A549 (cell line): ENCODE results near the gene SYK.

Experiments used
- CEBPB ChIP-seq, 2 experiments: fragments of >200 bp in 1 of 2; sonication (Bioruptor Twin) in 1 of 2; formaldehyde crosslinking in 1 of 2; IDR thresholded peaks; 2 replicates each; pipeline ENCODE4 v1.6.1; 2012 to 2016
- CHD2 ChIP-seq: fragments of 150-350 bp; IDR thresholded peaks from 2 replicates; pipeline ENCODE4 v1.6.1; 2014; ENCODE audit warnings: low read length; ENCODE audit not compliant: partially characterized antibody
- CTCF ChIP-seq: fragments of >200 bp; sonication (Bioruptor Twin); formaldehyde crosslinking; IDR thresholded peaks from 3 replicates; pipeline ENCODE4 v1.5.1; 2016
- EP300 ChIP-seq, 2 experiments: fragments of >200 bp; sonication (Bioruptor Twin); formaldehyde crosslinking; IDR thresholded peaks; 2 replicates in 1 of 2; 3 replicates in 1 of 2; pipeline ENCODE4 v1.6.1; 2016 to 2017
- JUNB ChIP-seq: fragments of >200 bp; sonication (Bioruptor Twin); formaldehyde crosslinking; IDR thresholded peaks from 2 replicates; pipeline ENCODE4 v1.6.1; 2016
- NFE2L2 ChIP-seq: fragments of 150-350 bp; conservative IDR thresholded peaks from 2 replicates; pipeline ENCODE4 v1.6.1; 2014; ENCODE audit warnings: low read length
- NPAS2 ChIP-seq: fragments of 250-450 bp; sonication (Bioruptor Pico); IDR thresholded peaks from 2 replicates; pipeline ENCODE4 v1.8.0; 2022; ENCODE audit warnings: mild to moderate bottlenecking, moderate library complexity, borderline replicate concordance
- POLR2A ChIP-seq: IDR thresholded peaks from 2 replicates; pipeline ENCODE4 v1.6.1; 2012; ENCODE audit warnings: mild to moderate bottlenecking, low read length
- POLR2AphosphoS2 ChIP-seq: conservative IDR thresholded peaks from 2 replicates; pipeline ENCODE4 v1.6.1; 2012; ENCODE audit warnings: low read length, improper control_type of control experiment, inconsistent platforms
- TP53 ChIP-seq: fragments of 250-450 bp; sonication (Bioruptor Pico); IDR thresholded peaks from 2 replicates; pipeline ENCODE4 v1.5.0; 2021; ENCODE audit warnings: mild to moderate bottlenecking, moderate library complexity
- USF2 ChIP-seq: fragments of 450-650 bp; IDR thresholded peaks from 2 replicates; pipeline ENCODE4 v1.6.1; 2014; ENCODE audit warnings: antibody characterized with exemption

GRCh38 chr9:90815944-90816357, 14.3 kb downstream of the SYK start:
- TF ChIP-seq TP53 = no peak
- TF ChIP-seq POLR2AphosphoS2 = no peak
- TF ChIP-seq USF2 = no peak
- TF ChIP-seq EP300 (IDR thresholded peaks at IDR 0.05) = no peak
- TF ChIP-seq CTCF = no peak
- no peak for TF ChIP-seq CEBPB (IDR thresholded peaks at IDR 0.05)
- no peak for TF ChIP-seq JUNB
- no peak for TF ChIP-seq NPAS2 (CRISPR knock-in tag)
- no peak for TF ChIP-seq CHD2
- TF ChIP-seq POLR2A = no peak
- TF ChIP-seq NFE2L2 = no peak
